ENCODE data around the gene CRELD2. TPM values are rescaled to one million over a fixed set of nuclear protein-coding genes. Genes with fewer than 3 reads are reported as not detected.
A peak's percentile ranks its signal among the peaks of the same experiment; 100 is the strongest.

The CRELD2 gene
- total and polyA plus RNA-seq, 2 of the 13 experiments (the other 11 are each of a cell fraction or from before 2014, with no cell fraction given), result 17.2 to 44.7 TPM

- TF ChIP-seq ZNF18 (CRISPR knock-in tag; IDR thresholded peaks at IDR 0.05; ENCODE audit: insufficient replicate concordance), result peak; percentile 64
- 0 out of 2 replicates have a peak, but pooled peaks have one; percentile 41 for TF ChIP-seq ZMYM3 (CRISPR knock-in tag; IDR thresholded peaks at IDR 0.05)
These were observed 46.9 kb downstream of the CRELD2 start (continued) for GRCh38 chr22:49965091-49966040.

GRCh38 chr22:49966041-49966773 lies 47.8 kb downstream of the CRELD2 start:
- Histone ChIP-seq H3K27ac (ENCODE audit: extremely low read length, insufficient read depth, low read length) (peak overlapping the region; percentile 84), H3K4me1 (ENCODE audit: insufficient read depth, low read length) (peaks cover 88% of the 10 kb centered on the region), H3K4me2 (ENCODE audit: low read depth, low read length) (peak overlapping the region; percentile 94), H3K9me3 (ENCODE audit: low read length) (no peaks in the 10 kb centered on the region), H3K27me3 (ENCODE audit: control insufficient read depth in 1 of 2, insufficient read depth in 2 of 2, low read length in 2 of 2) (no peaks in the 10 kb centered on the region; a peak in 1 of 5 replicates), H2AFZ (ENCODE audit: low read length) (no peak overlapping the region), H3K4me3 (replicated peaks in 1 of 3; ENCODE audit: insufficient read depth in 1 of 3, low read depth in 2 of 3, low read length in 3 of 3) (peak overlapping the region; percentile 13 to 99 (median 26); a peak in 5 of 6 replicates), H4K20me1 (ENCODE audit: insufficient read depth, low read length) (peaks cover 37% of the 10 kb centered on the region), H3K9ac (ENCODE audit: insufficient read depth, low read depth, low read length) (peak overlapping the region; percentile 67), H3K79me2 (ENCODE audit: insufficient read depth, low read length) (peaks cover 26% of the 10 kb centered on the region), H3K36me3 (replicated peaks in 1 of 2; ENCODE audit: control insufficient read depth in 1 of 2, insufficient read depth in 2 of 2, low read length in 2 of 2) (peaks cover 9 to 23% of the 10 kb centered on the region in 2 experiments)
- 4% methylated on average over 4 of the region's 11 CpGs for WGBS (ENCODE audit: low lambda C conversion rate)
- intact Hi-C loops (cut with micrococcal nuclease; ENCODE audit: unreplicated experiment) (loop anchor here (5.0 kb wide), 1 partner anchor 34 kb away; no protein-coding TSS in a partner anchor), in situ Hi-C loops (cut with HindIII; ENCODE audit: extremely low pct_ligation_motif_present, low pct_unique_long_range_greater_than_20kb) (loop anchor here (5.0 kb wide), 1 partner anchor 34 kb away; no protein-coding TSS in a partner anchor)
- BruUV-seq (replicated peaks), result no TSS peak
- ChIA-PET CTCF (ENCODE audit: low intra/inter-chr PET ratio, low total read pairs) (no interaction called here), POLR2A (interaction anchor here (1.1 to 16.4 kb wide), 10 partner anchors 11 to 541 kb away, joined by 3 to 722 read pairs (median 5); partner anchors contain the start of genes ALG12, CRELD2, LMF2 and NCAPH2)
- no peak for DNase-seq (ENCODE audit: low spot score)
- ATAC-seq, result peak; percentile 22
- no peak for FAIRE-seq
- TF ChIP-seq ZNF484 (CRISPR knock-in tag; IDR thresholded peaks at IDR 0.05; ENCODE audit: borderline replicate concordance, low read depth) (no peak), HNF4G (IDR thresholded peaks at IDR 0.05; ENCODE audit: borderline replicate concordance, low read depth, low read length) (peak; percentile 27; the same call in 1 of the 2 replicates), HNF4G (CRISPR knock-in tag; IDR thresholded peaks at IDR 0.05; ENCODE audit: borderline replicate concordance, low read depth) (no peak), ARHGAP35 (CRISPR knock-in tag; IDR thresholded peaks at IDR 0.05; ENCODE audit: borderline replicate concordance) (no peak), ZC3H4 (CRISPR knock-in tag; IDR thresholded peaks at IDR 0.05; ENCODE audit: borderline replicate concordance) (0 out of 2 replicates have a peak, but pooled peaks have one; percentile 28), SAFB2 (CRISPR knock-in tag; IDR thresholded peaks at IDR 0.05; ENCODE audit: borderline replicate concordance, low read depth) (0 out of 2 replicates have a peak, but pooled peaks have one; percentile 29), ZSCAN25 (CRISPR knock-in tag; IDR thresholded peaks at IDR 0.05) (peak; percentile 95), ZNF619 (CRISPR knock-in tag; IDR thresholded peaks at IDR 0.05) (no peak), BORCS8-MEF2B (CRISPR knock-in tag; IDR thresholded peaks at IDR 0.05) (peak; percentile 58; the same call in 1 of the 2 replicates), TFAP4 (IDR thresholded peaks at IDR 0.05; ENCODE audit: borderline replicate concordance, low read depth) (peak; percentile 55; the same call in 1 of the 2 replicates), HNF4A (CRISPR knock-in tag; IDR thresholded peaks at IDR 0.05) (peak; percentile 72), ZNF20 (CRISPR knock-in tag; IDR thresholded peaks at IDR 0.05) (no peak), ZBTB20 (CRISPR knock-in tag; IDR thresholded peaks at IDR 0.05; ENCODE audit: borderline replicate concordance, low read depth) (peak; percentile 9; the same call in 1 of the 2 replicates), MED1 (CRISPR knock-in tag; IDR thresholded peaks at IDR 0.05) (no peak), RXRA (CRISPR knock-in tag; IDR thresholded peaks at IDR 0.05) (peak; percentile 43), ZNF17 (CRISPR knock-in tag; IDR thresholded peaks at IDR 0.05) (no peak)

Measured in HepG2 (cell line).